T47D (cell line): Measurements from ENCODE around the gene FHIT.

Experiments
- DNase-seq, 2 experiments: peaks; one replicate each; pipeline versions ENCODE4 v3.0.0 to v3.0.0-alpha.2; 2011 to 2012; ENCODE audit warnings: low read depth in 1 of 2, low spot score in 1 of 2
- JUND ChIP-seq: IDR thresholded peaks from 2 replicates; pipeline ENCODE4 v1.6.1; 2012; ENCODE audit warnings: low read depth
- in situ Hi-C: cut with HindIII; loops from 2 replicates; pipeline ENCODE4 v1.10.0; 2016; ENCODE audit warnings: low sequenced_read_pairs, low pct_unique_long_range_greater_than_20kb

FHIT gene

GRCh38 chr3:60081381-60082095 lies 1169.7 kb downstream of the FHIT start:
- no peak for TF ChIP-seq JUND
- in situ Hi-C loops = no loop called here
- DNase-seq = no peak

DNA sequence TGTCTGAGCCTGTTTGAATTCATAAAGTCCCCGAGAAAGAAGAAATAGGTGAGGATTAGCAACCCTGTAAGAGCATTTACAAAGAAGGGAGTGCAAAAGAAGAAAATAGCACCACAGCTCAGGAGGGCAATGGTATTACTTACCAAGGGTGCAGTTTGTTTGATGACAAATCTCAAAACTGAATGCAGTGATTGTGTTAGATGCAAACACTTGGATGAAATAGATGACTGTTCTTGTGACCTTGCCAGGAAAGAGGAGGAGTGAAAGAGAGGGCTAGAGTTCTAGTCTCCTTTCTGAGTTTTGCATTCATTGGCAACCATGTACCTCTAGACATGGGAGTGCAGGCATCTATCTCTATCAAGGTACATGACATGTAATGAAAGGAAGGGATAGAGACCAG lies 1170.6 kb downstream of the FHIT start:
- DNase-seq = no peak
- in situ Hi-C loops = no loop called here

GRCh38 chr3:60079076-60079475 lies 1172.2 kb downstream of the FHIT start:
- DNase-seq = no peak
- no peak for TF ChIP-seq JUND
- in situ Hi-C loops = no loop called here

More for the DNA sequence above, 1170.6 kb downstream of the FHIT start:
- no peak for TF ChIP-seq JUND

DNA sequence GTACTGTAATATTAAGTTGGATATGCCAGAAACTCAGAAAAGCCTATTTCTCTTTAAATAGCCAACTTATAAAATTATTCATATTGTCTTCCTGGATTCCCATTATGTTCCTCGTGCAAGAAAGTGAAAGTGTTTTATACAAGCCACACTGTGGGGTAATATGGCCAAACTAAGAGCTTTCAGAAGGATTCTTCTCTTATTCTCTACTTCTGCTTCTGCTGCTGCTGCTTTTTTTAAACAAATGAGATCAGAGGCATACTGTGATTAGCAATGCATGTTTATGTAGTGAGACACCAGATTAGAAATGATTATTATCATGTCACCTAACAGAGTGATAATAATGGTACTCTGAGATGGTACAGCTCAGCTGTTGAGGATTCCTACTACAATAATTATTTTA lies 1174.9 kb downstream of the FHIT start:
- DNase-seq = no peak
- in situ Hi-C loops = no loop called here
- TF ChIP-seq JUND = no peak

GRCh38 chr3:60073942-60074341 lies 1177.3 kb downstream of the FHIT start:
- in situ Hi-C loops = no loop called here
- no peak for TF ChIP-seq JUND

GRCh38 chr3:60073228-60073627 lies 1178.0 kb downstream of the FHIT start:
- no peak for TF ChIP-seq JUND
- in situ Hi-C loops = no loop called here
- no peak for DNase-seq

More at GRCh38 chr3:60073942-60074341, 1177.3 kb downstream of the FHIT start:
- DNase-seq = no peak

- no peak for DNase-seq
- in situ Hi-C loops = no loop called here
- no peak for TF ChIP-seq JUND
Measured at GRCh38 chr3:60070366-60070765, 1180.9 kb downstream of the FHIT start.

GRCh38 chr3:60065227-60065868 lies 1185.9 kb downstream of the FHIT start:
- DNase-seq = no peak
- in situ Hi-C loops = no loop called here
- no peak for TF ChIP-seq JUND

DNA sequence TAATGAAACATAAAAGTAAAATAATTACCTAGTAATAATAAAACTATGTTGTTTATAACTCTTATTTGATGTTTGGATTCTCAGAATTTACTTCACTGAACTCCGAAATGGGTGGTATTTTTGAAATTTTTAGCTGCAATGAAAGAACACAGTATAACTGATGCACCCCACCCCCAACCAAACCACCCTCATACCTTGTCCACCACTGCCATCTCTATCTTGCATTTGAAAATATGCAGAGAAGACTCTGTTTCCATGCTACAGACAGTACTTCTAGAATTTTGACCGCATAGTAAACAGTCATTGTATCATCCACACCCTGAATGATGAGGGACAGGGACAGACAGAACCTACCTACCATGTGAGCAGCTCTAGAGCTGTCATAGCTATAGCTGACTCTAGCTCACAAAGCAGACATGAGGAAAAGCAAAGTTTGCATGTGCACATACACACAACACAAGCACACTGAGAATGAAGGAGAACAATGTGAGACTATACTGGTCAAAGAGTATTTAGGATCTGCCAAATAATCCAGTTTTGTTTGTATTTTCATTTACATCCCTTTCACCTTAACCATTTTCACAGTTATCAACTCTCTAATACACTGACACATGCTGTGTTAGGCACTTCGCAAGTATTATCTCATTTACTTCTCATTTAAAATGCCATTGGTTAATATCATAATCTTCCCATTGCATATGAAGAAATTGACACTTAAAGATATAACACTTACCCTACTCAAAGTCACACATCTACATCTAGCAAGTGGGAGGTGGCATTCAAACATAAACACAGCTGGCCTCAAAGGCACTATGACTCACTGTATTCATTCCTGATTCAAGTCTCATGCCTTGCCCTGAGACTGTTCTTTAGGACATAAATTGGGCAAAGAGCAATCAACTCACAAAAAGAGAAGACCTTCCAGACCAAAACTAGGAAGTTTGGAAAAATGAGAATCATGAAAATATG lies 1186.8 kb downstream of the FHIT start:
- no peak for DNase-seq
- TF ChIP-seq JUND = no peak
- in situ Hi-C loops = no loop called here

DNA sequence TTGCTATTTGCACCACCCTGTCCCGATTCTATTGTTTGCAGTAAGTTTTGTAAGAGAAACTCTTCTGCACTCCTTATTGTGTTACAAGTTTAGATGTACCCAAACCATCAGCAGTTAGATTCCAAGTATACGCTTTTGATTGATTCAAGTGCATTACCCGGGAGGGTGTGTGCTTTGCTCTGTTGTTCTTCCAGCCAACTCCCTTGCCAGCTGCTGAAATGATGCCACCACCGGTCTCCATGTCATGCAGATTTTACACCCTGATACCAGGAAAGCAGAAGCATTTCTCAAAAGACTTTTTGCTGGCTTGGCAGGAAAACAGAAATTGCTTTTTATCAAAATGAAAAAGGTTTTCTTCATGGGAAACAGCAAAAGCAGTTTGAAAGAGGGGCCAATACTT lies 1194.8 kb downstream of the FHIT start:
- in situ Hi-C loops = no loop called here
- no peak for TF ChIP-seq JUND
- no peak for DNase-seq

- in situ Hi-C loops = no loop called here
- DNase-seq = peak in 1 of 2 experiments; percentile 52
- no peak for TF ChIP-seq JUND
Measured at GRCh38 chr3:60055765-60056164, 1195.5 kb downstream of the FHIT start.

DNA sequence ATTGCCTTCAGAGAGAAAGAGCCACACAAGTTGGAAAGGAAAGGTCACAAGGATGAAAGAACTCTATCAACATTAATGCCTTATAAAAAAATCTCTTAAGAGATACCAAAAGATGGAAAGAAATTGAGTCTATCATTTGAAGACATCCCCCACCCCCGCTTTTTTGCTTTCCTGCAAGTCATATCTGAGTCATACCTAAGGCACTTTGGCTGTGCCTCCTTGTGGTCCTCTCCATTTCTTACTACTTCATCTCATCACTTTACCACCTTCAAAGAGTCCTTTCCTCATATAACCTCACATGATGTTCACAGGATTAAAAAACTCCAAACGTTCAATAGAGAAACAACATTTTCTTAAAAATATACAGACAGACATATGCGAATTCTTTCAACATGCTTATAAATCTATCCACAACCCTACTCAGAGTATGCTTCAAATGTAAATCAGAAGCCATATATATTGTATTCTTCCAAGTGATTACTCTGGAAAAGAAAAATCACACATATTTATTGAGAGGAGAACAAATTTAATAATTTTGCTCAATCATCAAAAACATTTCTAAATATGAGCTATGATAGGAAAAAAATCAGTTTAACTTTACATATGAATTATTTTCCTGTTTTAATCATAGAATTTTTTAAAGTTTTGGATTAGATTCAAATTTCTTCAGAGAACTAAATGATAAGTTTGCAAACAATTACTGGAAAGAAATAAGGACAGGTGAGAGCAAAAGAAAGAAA lies 1197.6 kb downstream of the FHIT start:
- in situ Hi-C loops = no loop called here
- no peak for DNase-seq
- TF ChIP-seq JUND = no peak
